IMR-90 (cell line): ENCODE measurements around the gene MED17.

Source experiments
- CTCF ChIP-seq: conservative IDR thresholded peaks from 2 replicates; pipeline ENCODE4 v1.5.1; 2012; ENCODE audit warnings: mild to moderate bottlenecking, low read depth, low read length, improper control_type of control experiment
- MAFK ChIP-seq: IDR thresholded peaks from 2 replicates; pipeline ENCODE4 v1.6.1; 2012; ENCODE audit warnings: low read depth, low read length, improper control_type of control experiment
- RFX5 ChIP-seq: IDR thresholded peaks from 2 replicates; pipeline ENCODE4 v1.8.0; 2012; ENCODE audit warnings: low read depth, mild to moderate bottlenecking, low read length, moderate library complexity
- SMC3 ChIP-seq: fragments of 150-350 bp; IDR thresholded peaks from 2 replicates; pipeline ENCODE4 v1.6.1; 2016; ENCODE audit warnings: low read depth, mild to moderate bottlenecking, antibody characterized with exemption, low read length, moderate library complexity
- USF2 ChIP-seq: fragments of 150-350 bp; IDR thresholded peaks from 2 replicates; pipeline ENCODE4 v1.6.1; 2017; ENCODE audit warnings: mild to moderate bottlenecking, antibody characterized with exemption, low read length, low read depth

- TF ChIP-seq CTCF (no peak), RFX5 (no peak), USF2 (no peak), SMC3 (no peak), MAFK (no peak)
These were observed 54.9 kb downstream of the MED17 start for GRCh38 chr11:93838967-93839366.
